Calu3 (cell line): ENCODE results near the gene MSI2. TPM values are rescaled to one million over a fixed set of nuclear protein-coding genes. Genes with fewer than 3 reads are reported as not detected.

Experiments
- BruUV-seq: library from RNA; stranded (reverse); fragments of 400-500 nt; replicated peaks from 2 replicates; lab custom pipeline; 2021; lab: Mats Ljungman, UMichigan
- CTCF ChIA-PET: fragments of 300-600 bp; sonication (Branson Sonifier 250); formaldehyde crosslinking; loops from one replicate; lab custom pipeline; 2022; ENCODE audit warnings: antibody characterized with exemption; lab: Charles Lee
- DNase-seq: peaks from one replicate; pipeline ENCODE4 v3.0.0; 2022
- H3K27ac Mint-ChIP-seq: one replicate; pipeline ENCODE4 v1.8.0; 2022; ENCODE audit warnings: mixed read lengths; ENCODE audit not compliant: unreplicated experiment
- H3K27me3 Mint-ChIP-seq: one replicate; pipeline ENCODE4 v1.8.0; 2022; ENCODE audit warnings: mixed read lengths; ENCODE audit not compliant: unreplicated experiment
- H3K36me3 Mint-ChIP-seq: one replicate; pipeline ENCODE4 v1.8.0; 2022; ENCODE audit warnings: mild to moderate bottlenecking, moderate library complexity, mixed read lengths; ENCODE audit not compliant: insufficient read depth, unreplicated experiment
- H3K4me1 Mint-ChIP-seq: one replicate; pipeline ENCODE4 v1.8.0; 2022; ENCODE audit warnings: mild to moderate bottlenecking, low read depth, mixed read lengths; ENCODE audit not compliant: unreplicated experiment
- H3K4me3 Mint-ChIP-seq: one replicate; pipeline ENCODE4 v1.8.0; 2022; ENCODE audit warnings: mild to moderate bottlenecking, low read depth, moderate library complexity, mixed read lengths; ENCODE audit not compliant: unreplicated experiment
- H3K9me3 Mint-ChIP-seq: one replicate; pipeline ENCODE4 v1.8.0; 2022; ENCODE audit warnings: low read depth, mixed read lengths; ENCODE audit not compliant: unreplicated experiment
- CTCF ChIP-seq: fragments of 200-600 bp; IDR thresholded peaks from one replicate; pipeline ENCODE4 v1.8.0; 2022; ENCODE audit warnings: antibody characterized with exemption; ENCODE audit not compliant: unreplicated experiment
- intact Hi-C: fragments of 100-400 bp; cut with micrococcal nuclease; formaldehyde crosslinking; loops from one replicate; pipeline ENCODE4 v1.10.0; 2022; ENCODE audit not compliant: unreplicated experiment
- total RNA-seq: library from RNA; stranded (reverse); gene quantifications from 2 replicates; pipeline ENCODE4 v1.2.3, GENCODE V29; 2022

Gene MSI2
- total RNA-seq, 1 experiment from 2014 or later, result 66.4 TPM

GRCh38 chr17:57513569-57513968, 257.2 kb downstream of the MSI2 start:
- H3K4me1 Mint-ChIP-seq, result peaks cover 10% of the 10 kb centered on the region
- BruUV-seq, result no TSS peak
- intact Hi-C loops, result no loop called here
- H3K27me3 Mint-ChIP-seq, result no peaks in the 10 kb centered on the region
- H3K27ac Mint-ChIP-seq, result no peak overlapping the region
- no peak overlapping the region for H3K4me3 Mint-ChIP-seq
- CTCF ChIA-PET, result no interaction called here
- DNase-seq, result no peak
- TF ChIP-seq CTCF, result no peak
- H3K9me3 Mint-ChIP-seq, result no peaks in the 10 kb centered on the region
- H3K36me3 Mint-ChIP-seq, result no peaks in the 10 kb centered on the region

GRCh38 chr17:57514614-57515013, 258.3 kb downstream of the MSI2 start:
- no peaks in the 10 kb centered on the region for H3K9me3 Mint-ChIP-seq
- CTCF ChIA-PET, result no interaction called here

GRCh38 chr17:57515662-57516211, 259.4 kb downstream of the MSI2 start:
- H3K4me3 Mint-ChIP-seq, result no peak overlapping the region
- DNase-seq, result no peak
- intact Hi-C loops, result no loop called here
- H3K27ac Mint-ChIP-seq, result no peak overlapping the region
- no peaks in the 10 kb centered on the region for H3K27me3 Mint-ChIP-seq
- H3K9me3 Mint-ChIP-seq, result no peaks in the 10 kb centered on the region
- peaks cover 10% of the 10 kb centered on the region for H3K4me1 Mint-ChIP-seq
- BruUV-seq, result no TSS peak
- peaks cover 4% of the 10 kb centered on the region for H3K36me3 Mint-ChIP-seq
- CTCF ChIA-PET, result no interaction called here
- TF ChIP-seq CTCF, result no peak

More at GRCh38 chr17:57514614-57515013, 258.3 kb downstream of the MSI2 start:
- BruUV-seq, result no TSS peak
- no peak for TF ChIP-seq CTCF
- Mint-ChIP-seq H3K4me1 (peaks cover 10% of the 10 kb centered on the region), H3K36me3 (peaks cover 4% of the 10 kb centered on the region), H3K27me3 (no peaks in the 10 kb centered on the region), H3K4me3 (no peak overlapping the region), H3K27ac (no peak overlapping the region)
- DNase-seq, result no peak
- intact Hi-C loops, result no loop called here

- H3K36me3 Mint-ChIP-seq, result peaks cover 4% of the 10 kb centered on the region
- no peak overlapping the region for H3K4me3 Mint-ChIP-seq
- intact Hi-C loops, result no loop called here
- DNase-seq, result no peak
- no peak overlapping the region for H3K27ac Mint-ChIP-seq
- peaks cover 10% of the 10 kb centered on the region for H3K4me1 Mint-ChIP-seq
- H3K27me3 Mint-ChIP-seq, result no peaks in the 10 kb centered on the region
- no peaks in the 10 kb centered on the region for H3K9me3 Mint-ChIP-seq
- BruUV-seq, result no TSS peak
- TF ChIP-seq CTCF, result no peak
- CTCF ChIA-PET, result no interaction called here
These were observed 260.2 kb downstream of the MSI2 start for GRCh38 chr17:57516290-57517230.
